GM23338 (cell line): ENCODE data around the gene TP73. TPM values are rescaled to one million over a fixed set of nuclear protein-coding genes. Genes with fewer than 3 reads are reported as not detected.

Experiments
- ATAC-seq: fragments of 200-7000 bp; cut with Tn5 transposase; 3 replicates; pipeline ENCODE4 v1.9.1; 2020
- DNase-seq: peaks from one replicate; pipeline ENCODE4 v3.0.0-alpha.2; 2015; ENCODE audit warnings: low spot score
- H2AFZ ChIP-seq: fragments of 200-600 bp; sonication (generic); 2 replicates; pipeline ENCODE4 v1.8.0; 2016; ENCODE audit warnings: antibody characterized with exemption, mild to moderate bottlenecking, moderate library complexity
- H3F3A ChIP-seq: fragments of 200-600 bp; sonication (generic); replicated peaks from 2 replicates; pipeline ENCODE4 v1.8.0; 2017; ENCODE audit warnings: antibody characterized with exemption, mixed run types, low read depth
- H3K27ac ChIP-seq: fragments of 200-600 bp; sonication (generic); 2 replicates; pipeline ENCODE4 v1.6.1; 2016; ENCODE audit warnings: low read depth
- H3K27me3 ChIP-seq: fragments of 200-600 bp; sonication (generic); 2 replicates; pipeline ENCODE4 v1.8.0; 2016; ENCODE audit warnings: mild to moderate bottlenecking, mixed run types, moderate library complexity; ENCODE audit not compliant: insufficient read depth
- H3K36me3 ChIP-seq: fragments of 200-600 bp; sonication (generic); 2 replicates; pipeline ENCODE4 v1.8.0; 2016; ENCODE audit warnings: mild to moderate bottlenecking; ENCODE audit not compliant: insufficient read depth
- H3K4me1 ChIP-seq: fragments of 200-600 bp; sonication (generic); 2 replicates; pipeline ENCODE4 v1.8.0; 2016; ENCODE audit warnings: mild to moderate bottlenecking, moderate library complexity; ENCODE audit not compliant: insufficient read depth
- H3K4me2 ChIP-seq: fragments of 200-600 bp; sonication (generic); 2 replicates; pipeline ENCODE4 v1.7.1; 2017; ENCODE audit warnings: mixed run types
- H3K4me3 ChIP-seq: fragments of 200-600 bp; sonication (generic); 2 replicates; pipeline ENCODE4 v1.6.1; 2016; ENCODE audit warnings: mixed run types
- H3K79me2 ChIP-seq: fragments of 200-600 bp; sonication (generic); replicated peaks from 2 replicates; pipeline ENCODE4 v1.8.0; 2017; ENCODE audit warnings: mild to moderate bottlenecking; ENCODE audit not compliant: insufficient read depth
- H3K9me2 ChIP-seq: fragments of 200-600 bp; sonication (generic); 2 replicates; pipeline ENCODE4 v1.8.0; 2017; ENCODE audit not compliant: insufficient read depth
- H4K20me1 ChIP-seq: fragments of 200-600 bp; sonication (generic); replicated peaks from 2 replicates; pipeline ENCODE4 v1.8.0; 2017; ENCODE audit warnings: mild to moderate bottlenecking; ENCODE audit not compliant: insufficient read depth
- H3K27ac Mint-ChIP-seq: 2 replicates; pipeline ENCODE4 v1.8.0; 2020; ENCODE audit warnings: inconsistent platforms, mild to moderate bottlenecking, moderate library complexity, mixed read lengths
- H3K27me3 Mint-ChIP-seq: 3 replicates; pipeline ENCODE4 v1.8.0; 2022; ENCODE audit warnings: low read depth, mild to moderate bottlenecking, moderate library complexity, mixed read lengths, inconsistent platforms; ENCODE audit not compliant: insufficient read depth, poor library complexity
- H3K36me3 Mint-ChIP-seq: 3 replicates; pipeline ENCODE4 v1.8.0; 2021; ENCODE audit warnings: low read depth, mild to moderate bottlenecking, inconsistent platforms, moderate library complexity, mixed read lengths
- H3K4me1 Mint-ChIP-seq: 3 replicates; pipeline ENCODE4 v1.8.0; 2020; ENCODE audit warnings: mild to moderate bottlenecking, inconsistent platforms, mixed read lengths
- H3K4me3 Mint-ChIP-seq: 3 replicates; pipeline ENCODE4 v1.8.0; 2021; ENCODE audit warnings: moderate library complexity, mild to moderate bottlenecking, inconsistent platforms, mixed read lengths
- H3K9me3 Mint-ChIP-seq: 3 replicates; pipeline ENCODE4 v1.8.0; 2020; ENCODE audit warnings: moderate library complexity, mild to moderate bottlenecking, inconsistent platforms, mixed read lengths
- CREB1 ChIP-seq: fragments of 250-450 bp; sonication (Bioruptor Pico); IDR thresholded peaks from 2 replicates; pipeline ENCODE4 v1.5.0; 2020; ENCODE audit warnings: low read depth, mild to moderate bottlenecking, moderate library complexity
- ETS1 ChIP-seq: IDR thresholded peaks from 2 replicates; pipeline ENCODE4 v1.6.1; 2016; ENCODE audit warnings: antibody characterized with exemption
- JUNB ChIP-seq: IDR thresholded peaks from one replicate; pipeline ENCODE4 v1.6.1; 2016; ENCODE audit warnings: antibody characterized with exemption; ENCODE audit not compliant: unreplicated experiment
- POLR2AphosphoS5 ChIP-seq: IDR thresholded peaks from 2 replicates; pipeline ENCODE4 v1.6.1; 2016; ENCODE audit warnings: antibody characterized with exemption, low read depth
- REST ChIP-seq: IDR thresholded peaks from one replicate; pipeline ENCODE4 v1.6.1; 2018; ENCODE audit warnings: antibody characterized with exemption; ENCODE audit not compliant: unreplicated experiment
- STAT1 ChIP-seq: IDR thresholded peaks from one replicate; pipeline ENCODE4 v1.6.1; 2016; ENCODE audit warnings: antibody characterized with exemption; ENCODE audit not compliant: unreplicated experiment
- ZNF114 ChIP-seq: fragments of 250-450 bp; sonication (Bioruptor Pico); IDR thresholded peaks from 2 replicates; pipeline ENCODE4 v1.5.0; 2020; ENCODE audit warnings: mild to moderate bottlenecking, moderate library complexity
- ZNF331 ChIP-seq: fragments of 250-450 bp; sonication (Bioruptor Pico); IDR thresholded peaks from 2 replicates; pipeline ENCODE4 v1.5.0; 2020; ENCODE audit warnings: low read depth, mild to moderate bottlenecking, moderate library complexity
- ZNF462 ChIP-seq: fragments of 250-450 bp; sonication (Bioruptor Pico); IDR thresholded peaks from 2 replicates; pipeline ENCODE4 v1.5.0; 2020; ENCODE audit warnings: mild to moderate bottlenecking, moderate library complexity
- polyA plus RNA-seq: library from polyadenylated mRNA; unstranded; fragments of >200 nt; fragmentation: Nextera tagmentation; extraction: Ambion mirVana; gene quantifications from 2 replicates; pipeline ENCODE4 v1.2.1, GENCODE V29; 2016
- total RNA-seq: library from RNA; depleted of rRNA; stranded (reverse); fragments of >200 nt; shearing (Covaris generic); gene quantifications from 2 replicates; pipeline ENCODE4 v1.2.3, GENCODE V29; 2014

The TP73 gene
- total and polyA plus RNA-seq, 2 experiments from 2014 or later = 1.4 to 3.4 TPM

- no peaks in the 10 kb centered on the region for H3K36me3 ChIP-seq
- no peaks in the 10 kb centered on the region for H3K27me3 ChIP-seq
- no peak overlapping the region for H3K27ac ChIP-seq
- peak overlapping the region; percentile 96 for H3K4me3 Mint-ChIP-seq
- peaks cover 13% of the 10 kb centered on the region; the same call in 1 of the 2 replicates for H3K4me1 ChIP-seq
- peak overlapping the region; percentile 74 for H2AFZ ChIP-seq
- DNase-seq (peak; percentile 86), ATAC-seq (peak; percentile 61)
- no peaks in the 10 kb centered on the region for H3K9me3 Mint-ChIP-seq
- H3F3A ChIP-seq = 0 out of 2 replicates have a peak, but pooled peaks cover 8% of the 10 kb centered on the region
- H3K4me1 Mint-ChIP-seq = peaks cover 28% of the 10 kb centered on the region
- peak overlapping the region; percentile 89 for H3K4me3 ChIP-seq
- H3K4me2 ChIP-seq = peak overlapping the region; percentile 94
- no peak for TF ChIP-seq ZNF114 (CRISPR knock-in tag)
- peak; percentile 57 for TF ChIP-seq POLR2AphosphoS5
- H3K79me2 ChIP-seq = peaks cover 34% of the 10 kb centered on the region
- H3K27ac Mint-ChIP-seq = peak overlapping the region; percentile 93
- peaks cover 32% of the 10 kb centered on the region for H3K36me3 Mint-ChIP-seq
- peaks cover 20% of the 10 kb centered on the region for H3K27me3 Mint-ChIP-seq
- H4K20me1 ChIP-seq = peaks cover 12% of the 10 kb centered on the region
- no peaks in the 10 kb centered on the region for H3K9me2 ChIP-seq
These were observed 94.1 kb downstream of the TP73 start for GRCh38 chr1:3746389-3746829.

- H3K4me2 ChIP-seq = peak overlapping the region; percentile 94
- Mint-ChIP-seq H3K4me1 (peaks cover 28% of the 10 kb centered on the region), H3K36me3 (peaks cover 26% of the 10 kb centered on the region), H3K4me3 (peak overlapping the region; percentile 96), H3K27me3 (peaks cover 20% of the 10 kb centered on the region), H3K9me3 (no peaks in the 10 kb centered on the region), H3K27ac (peak overlapping the region; percentile 93)
- H3K36me3 ChIP-seq = no peaks in the 10 kb centered on the region
- peak overlapping the region; percentile 89 for H3K4me3 ChIP-seq
- 0 out of 2 replicates have a peak, but pooled peaks cover 8% of the 10 kb centered on the region for H3F3A ChIP-seq
- TF ChIP-seq CREB1 (CRISPR knock-in tag) = 0 out of 2 replicates have a peak, but pooled peaks have one; percentile 5
- peak; percentile 69 for TF ChIP-seq POLR2AphosphoS5
- TF ChIP-seq REST = peak; percentile 8
- TF ChIP-seq ZNF462 (CRISPR knock-in tag) = no peak
- TF ChIP-seq ZNF331 (CRISPR knock-in tag) = no peak
- peak; percentile 74; the same call in 1 of the 2 replicates for TF ChIP-seq ETS1
- no peak for TF ChIP-seq JUNB
- no peak for TF ChIP-seq STAT1
- no peaks in the 10 kb centered on the region for H3K27me3 ChIP-seq
- DNase-seq (peak; percentile 95), ATAC-seq (peak; percentile 95)
- no peak overlapping the region for H3K27ac ChIP-seq
- H3K4me1 ChIP-seq = peaks cover 13% of the 10 kb centered on the region; the same call in 1 of the 2 replicates
- peaks cover 34% of the 10 kb centered on the region for H3K79me2 ChIP-seq
- no peaks in the 10 kb centered on the region for H3K9me2 ChIP-seq
- peak overlapping the region; percentile 74 for H2AFZ ChIP-seq
- H4K20me1 ChIP-seq = peaks cover 12% of the 10 kb centered on the region
These were observed 94.7 kb downstream of the TP73 start for GRCh38 chr1:3746830-3747521.
